ENCODE results near the gene EPHA4.

The EPHA4 gene

GRCh38 chr2:221399183-221399582 lies 172.9 kb downstream of the EPHA4 start:
- no peak for DNase-seq (ENCODE audit: low read depth in 2 of 2)

- no peak for DNase-seq (ENCODE audit: low read depth in 2 of 2)
Measured at GRCh38 chr2:221397187-221397586, 174.9 kb downstream of the EPHA4 start.

GRCh38 chr2:221392228-221392881 lies 179.7 kb downstream of the EPHA4 start:
- no peak for DNase-seq (ENCODE audit: low read depth in 2 of 2)

GRCh38 chr2:221390878-221391277 lies 181.2 kb downstream of the EPHA4 start:
- no peak for DNase-seq (ENCODE audit: low read depth in 2 of 2)

GRCh38 chr2:221389904-221390303 lies 182.2 kb downstream of the EPHA4 start:
- no peak for DNase-seq (ENCODE audit: low read depth in 2 of 2)

GRCh38 chr2:221389421-221389820 lies 182.7 kb downstream of the EPHA4 start:
- no peak for DNase-seq (ENCODE audit: low read depth in 2 of 2)

- DNase-seq (ENCODE audit: low read depth in 2 of 2): no peak
Measured at GRCh38 chr2:221388891-221389290, 183.2 kb downstream of the EPHA4 start.

GRCh38 chr2:221385716-221386115 lies 186.4 kb downstream of the EPHA4 start:
- no peak for DNase-seq (ENCODE audit: low read depth in 2 of 2)

GRCh38 chr2:221381928-221382488 lies 190.1 kb downstream of the EPHA4 start:
- DNase-seq (ENCODE audit: low read depth in 2 of 2): no peak

- DNase-seq (ENCODE audit: low read depth in 2 of 2): no peak
Measured at GRCh38 chr2:221380686-221381085, 191.4 kb downstream of the EPHA4 start.

GRCh38 chr2:221380062-221380461 lies 192.0 kb downstream of the EPHA4 start:
- no peak for DNase-seq (ENCODE audit: low read depth in 2 of 2)

- DNase-seq (ENCODE audit: low read depth in 2 of 2): no peak
Measured at GRCh38 chr2:221377597-221377996, 194.5 kb downstream of the EPHA4 start.

GRCh38 chr2:221377066-221377465 lies 195.0 kb downstream of the EPHA4 start:
- peak; percentile 40 to 41 for DNase-seq (ENCODE audit: low read depth in 2 of 2)

- no peak for DNase-seq (ENCODE audit: low read depth in 2 of 2)
Measured at GRCh38 chr2:221374234-221374633, 197.9 kb downstream of the EPHA4 start.

GRCh38 chr2:221372907-221373306 lies 199.2 kb downstream of the EPHA4 start:
- DNase-seq (ENCODE audit: low read depth in 2 of 2): no peak

GRCh38 chr2:221372159-221372884 lies 199.8 kb downstream of the EPHA4 start:
- DNase-seq (ENCODE audit: low read depth in 2 of 2): no peak

GRCh38 chr2:221371347-221371746 lies 200.8 kb downstream of the EPHA4 start:
- DNase-seq (ENCODE audit: low read depth in 2 of 2): no peak

- DNase-seq (ENCODE audit: low read depth in 2 of 2): no peak
Measured at GRCh38 chr2:221370857-221371211, 201.3 kb downstream of the EPHA4 start.

GRCh38 chr2:221370076-221370856 lies 201.8 kb downstream of the EPHA4 start:
- DNase-seq (ENCODE audit: low read depth in 2 of 2): no peak

Data from fibroblast of skin of left quadriceps (primary cell).